Dermis blood vessel endothelial cell (primary cell): ENCODE results near the gene ARL3. TPM values are rescaled to one million over a fixed set of nuclear protein-coding genes. Genes with fewer than 3 reads are reported as not detected.

Experiments used
- DNase-seq: peaks from one replicate; pipeline ENCODE4 v3.0.0; 2010
- total RNA-seq: library from RNA; depleted of rRNA; stranded (reverse); fragments of >200 nt; gene quantifications from 2 replicates; pipeline ENCODE4 v1.2.3, GENCODE V29; 2014

The ARL3 gene
- total RNA-seq, 1 donor from 2014 or later = 4.6 TPM

DNA sequence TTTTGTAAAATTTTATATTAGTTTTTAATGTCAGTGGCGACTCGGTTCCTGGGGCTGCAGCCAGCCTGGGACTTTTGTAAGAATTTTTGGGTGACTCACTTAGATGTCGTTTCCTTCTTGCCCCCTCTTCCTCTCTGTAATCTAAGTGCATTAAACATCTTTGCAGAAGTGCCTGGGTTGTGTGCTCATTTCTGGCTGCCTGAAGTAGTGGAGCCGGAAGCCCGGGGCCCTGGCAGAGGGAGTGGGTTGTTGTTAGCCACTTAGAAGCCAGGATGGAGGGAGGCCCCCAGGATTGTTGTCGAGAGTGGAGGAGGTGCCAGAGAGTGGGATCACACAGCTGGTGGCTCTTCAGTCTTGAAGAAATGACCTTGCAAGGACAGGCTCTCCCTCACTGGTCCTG is 80.9 kb downstream of the ARL3 start:
- DNase-seq = peak; percentile 92

DNA sequence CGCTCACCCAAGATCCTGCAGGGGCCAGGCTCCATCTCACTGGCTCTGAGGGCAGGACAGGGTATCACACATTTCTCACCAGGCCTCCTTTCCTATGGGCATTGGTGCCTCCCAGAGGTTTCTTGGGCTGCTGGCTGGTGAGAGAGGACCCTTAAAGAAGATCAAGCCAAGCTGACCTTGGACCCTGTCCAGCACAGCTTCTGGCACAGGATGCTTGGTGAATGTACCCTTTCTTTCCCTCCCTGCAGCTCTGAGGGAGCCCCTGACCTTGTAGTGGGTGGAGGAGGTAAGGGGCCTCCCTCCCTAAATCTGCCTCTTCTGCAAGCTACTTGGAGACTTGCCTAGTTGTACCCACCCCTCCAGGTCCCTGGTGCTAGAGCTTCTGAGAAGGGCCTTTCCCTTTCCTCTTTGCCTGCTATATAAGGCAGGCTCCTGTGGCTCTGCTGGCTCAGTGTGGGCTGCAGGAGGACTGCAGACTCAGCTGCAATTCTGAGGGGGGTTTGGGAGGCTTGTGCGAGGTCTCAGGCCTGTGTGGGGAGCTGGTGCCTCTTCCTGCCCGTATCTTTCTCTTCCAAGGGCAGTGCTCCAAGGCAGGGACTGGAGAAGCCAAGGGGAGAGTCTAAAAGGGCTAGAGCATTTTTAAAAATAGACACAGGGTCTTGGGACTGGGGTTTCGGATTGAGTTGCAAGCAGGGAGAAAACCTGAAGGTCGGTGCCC is 81.6 kb downstream of the ARL3 start:
- DNase-seq = peak; percentile 44

DNA sequence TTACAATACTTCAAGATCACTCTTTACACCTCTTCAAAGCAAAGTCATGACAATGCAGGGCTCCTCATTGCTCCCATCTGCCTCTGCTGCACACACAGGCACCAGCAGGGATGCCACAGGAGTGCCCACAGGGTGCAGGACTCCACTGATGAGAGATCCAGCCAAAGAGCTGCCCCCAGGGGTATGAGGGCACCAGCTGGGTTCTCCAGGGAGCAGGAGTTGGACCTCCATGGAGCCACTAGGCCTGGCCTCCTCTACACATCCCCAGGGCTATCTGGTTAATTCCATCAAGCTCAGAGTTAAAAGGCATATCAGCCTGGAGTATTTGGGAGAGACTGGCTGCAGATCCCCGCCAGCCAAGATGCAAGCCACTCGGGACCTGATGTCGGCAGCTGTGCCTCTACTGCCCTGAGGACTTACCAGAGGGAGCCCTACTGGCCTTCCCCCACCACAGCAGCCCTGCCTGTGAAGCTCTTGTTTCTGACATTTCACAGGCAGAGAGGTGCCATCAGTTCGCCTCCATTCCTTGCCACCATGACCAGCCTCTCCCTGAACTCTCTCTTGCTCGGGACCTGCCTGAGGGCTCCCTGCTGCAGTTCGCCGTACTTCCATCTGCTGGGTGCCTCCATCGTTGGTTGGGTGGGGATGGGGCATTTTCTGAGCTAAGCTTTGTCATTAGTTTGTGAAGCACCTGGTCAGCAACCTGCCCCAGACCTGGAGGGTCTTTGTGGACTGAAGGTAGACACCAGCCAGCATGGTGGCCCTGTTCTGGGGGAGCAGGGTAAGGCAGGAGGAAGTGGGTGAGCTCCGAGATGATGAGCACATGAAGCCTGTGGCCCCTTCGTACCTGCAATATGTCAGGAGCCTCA is 82.4 kb downstream of the ARL3 start:
- DNase-seq = no peak

DNA sequence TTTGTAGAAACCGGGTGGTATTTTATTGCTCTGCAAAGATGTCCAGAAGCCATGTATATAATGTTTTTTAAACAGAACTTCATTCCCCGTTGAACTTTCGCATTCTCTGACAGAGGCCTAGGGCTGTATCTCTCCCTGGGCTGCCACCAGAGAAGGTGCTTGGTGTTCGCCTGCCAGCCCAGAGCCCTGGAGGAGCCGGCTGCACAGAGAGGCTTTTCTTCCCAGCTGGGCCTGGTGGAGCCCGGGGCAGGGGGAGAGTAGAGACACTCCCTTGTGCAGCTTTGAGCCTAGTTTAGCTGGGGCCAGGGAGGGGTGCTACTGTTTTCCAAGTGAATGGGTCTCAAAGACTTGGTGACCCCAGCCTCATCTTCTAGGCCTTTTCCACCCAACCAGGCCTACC is 83.5 kb downstream of the ARL3 start:
- DNase-seq = no peak

DNA sequence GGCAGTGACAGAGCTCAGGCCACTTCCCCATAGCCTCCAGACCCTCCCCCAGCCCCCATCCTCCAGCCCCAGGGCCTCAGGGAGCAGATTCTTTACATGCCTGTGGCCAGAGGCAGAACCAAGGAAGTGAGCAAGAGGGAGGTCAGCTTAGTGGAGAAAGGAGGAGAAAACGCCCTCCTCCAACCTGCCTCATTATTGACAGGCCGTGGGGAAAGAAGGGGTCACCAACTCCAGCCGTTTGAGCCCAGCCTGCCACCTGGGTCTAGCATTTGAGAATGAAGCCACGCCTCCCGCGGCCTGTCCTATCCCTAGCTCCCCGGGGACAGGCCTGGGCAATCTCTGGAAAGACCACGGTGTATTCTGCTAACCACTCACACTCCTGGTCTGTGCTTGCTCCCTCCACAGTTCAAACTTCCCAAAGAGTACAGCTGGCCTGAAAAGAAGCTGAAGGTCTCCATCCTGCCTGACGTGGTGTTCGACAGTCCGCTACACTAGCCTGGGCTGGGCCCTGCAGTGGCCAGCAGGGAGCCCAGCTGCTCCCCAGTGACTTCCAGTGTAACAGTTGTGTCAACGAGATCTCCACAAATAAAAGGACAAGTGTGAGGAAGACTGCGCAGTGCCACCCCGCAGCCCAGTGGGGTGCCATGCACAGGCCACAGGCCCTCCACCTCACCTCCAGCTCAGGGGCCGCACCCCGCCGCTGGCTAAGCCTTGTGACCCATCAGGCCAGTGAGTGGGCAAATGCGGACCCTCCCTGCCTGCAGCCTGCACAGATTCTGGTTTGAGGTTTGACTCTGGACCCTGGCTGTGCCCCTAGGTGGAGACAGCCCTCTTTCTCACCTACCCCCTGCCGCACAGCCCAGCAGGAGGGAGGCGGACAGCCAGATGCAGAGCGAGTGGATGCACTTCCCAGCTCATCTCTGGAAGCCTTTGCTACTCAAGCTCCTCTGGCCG is 84.3 kb downstream of the ARL3 start:
- peak; percentile 37 for DNase-seq

DNA sequence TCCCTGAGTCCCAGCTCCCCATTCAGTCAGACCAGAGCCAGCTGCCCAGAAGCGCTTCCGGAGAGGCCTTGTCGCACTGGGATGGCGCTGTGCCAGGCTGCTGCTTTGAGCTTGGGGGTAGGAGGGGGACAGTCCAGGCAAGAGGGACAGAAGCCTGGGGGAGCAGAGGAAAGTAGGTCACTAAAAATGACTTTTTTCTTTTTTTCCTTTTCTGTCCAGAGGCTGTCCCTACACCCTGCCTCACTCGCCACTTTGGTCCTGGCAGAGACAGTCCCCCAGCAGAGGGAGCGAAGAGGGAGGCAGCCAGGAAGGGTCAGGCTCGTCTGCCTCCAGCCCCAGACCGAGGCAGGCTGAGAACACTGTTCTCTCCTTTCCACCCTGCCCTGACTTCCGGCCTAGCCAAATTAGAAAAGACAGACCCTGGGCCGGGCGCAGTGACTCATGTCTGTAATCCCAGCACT is 85.7 kb downstream of the ARL3 start:
- peak; percentile 50 for DNase-seq

DNA sequence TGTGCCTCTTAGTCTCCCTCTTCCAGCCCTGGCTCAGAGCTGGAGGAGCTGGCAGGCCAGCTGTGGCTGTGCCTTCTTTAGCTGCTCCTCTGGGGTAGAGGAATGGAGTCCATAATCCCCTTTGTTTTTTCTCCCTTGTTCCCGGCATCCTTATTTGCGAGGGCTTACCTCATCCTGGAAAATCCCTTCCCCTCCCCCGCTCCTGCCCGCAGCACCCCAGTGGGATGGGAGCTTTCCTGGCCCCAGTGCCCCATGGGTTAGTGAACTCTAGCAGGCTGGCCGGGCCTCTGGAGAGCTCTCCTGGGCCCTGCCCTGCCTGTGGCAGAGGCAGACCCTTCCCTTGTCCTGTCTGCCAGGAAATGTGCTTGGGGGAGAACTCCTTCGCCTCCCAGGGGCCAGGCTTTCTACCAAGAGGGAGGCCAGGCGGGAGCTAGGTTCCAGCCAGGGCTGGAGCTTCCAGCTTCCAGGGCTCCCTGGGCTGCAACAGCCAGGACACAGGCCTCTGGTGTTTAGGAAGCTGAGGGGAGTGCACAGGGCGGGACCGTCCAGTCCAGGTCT is 86.4 kb downstream of the ARL3 start:
- peak; percentile 70 for DNase-seq

DNA sequence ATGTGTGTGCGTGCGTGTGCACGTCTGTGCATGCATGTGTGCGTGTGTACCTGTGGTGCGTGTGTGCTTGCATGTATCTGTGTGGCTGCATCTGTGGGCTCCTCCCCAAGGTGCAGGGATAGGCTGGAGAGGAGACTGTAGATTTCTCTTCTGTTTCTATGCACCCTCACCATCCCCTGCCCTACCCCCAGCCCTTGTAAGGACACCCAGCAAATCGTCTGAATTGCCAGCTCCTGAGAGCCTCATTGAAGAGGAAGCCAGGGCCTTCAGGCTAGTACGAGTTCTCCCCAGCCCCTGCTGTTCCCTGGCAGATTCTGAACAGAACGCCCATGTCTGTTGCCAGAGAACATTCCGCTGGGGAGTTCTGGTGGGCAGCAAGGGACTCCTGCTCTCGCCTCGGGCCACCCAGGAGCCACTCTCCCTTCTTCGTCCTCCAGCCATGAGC is 86.9 kb downstream of the ARL3 start:
- no peak for DNase-seq

DNA sequence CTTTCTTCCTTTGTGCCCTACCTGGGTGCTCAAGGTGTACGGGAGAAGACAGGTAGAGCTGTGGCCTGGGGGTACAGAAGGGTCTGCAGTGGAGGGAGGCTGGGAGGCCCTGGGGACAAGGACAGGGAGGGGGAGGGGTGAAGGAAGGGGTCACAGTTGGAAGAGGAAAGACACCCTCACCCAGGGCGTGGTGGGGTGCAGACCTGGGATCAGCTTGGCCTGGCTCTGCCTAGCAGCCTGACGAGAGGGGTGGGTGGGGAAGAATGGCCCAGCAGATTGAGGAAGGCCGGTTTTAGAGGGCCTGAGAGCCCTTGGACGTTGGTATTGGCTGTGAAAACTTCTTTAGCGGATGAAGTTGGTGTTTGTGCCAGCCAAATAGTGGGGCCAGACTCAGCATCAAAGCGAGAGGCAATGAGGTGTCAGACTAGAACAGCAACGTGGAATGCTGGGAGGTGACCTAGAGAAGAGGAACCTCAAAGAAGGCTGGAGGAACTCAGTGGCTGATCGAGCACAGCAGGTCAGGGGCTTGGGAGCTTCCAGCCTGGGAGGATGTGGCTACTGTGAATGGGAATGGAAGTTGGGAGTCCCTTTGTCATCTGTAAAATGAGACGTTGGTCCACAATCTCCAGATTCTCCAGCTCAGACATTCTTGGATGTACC is 88.0 kb downstream of the ARL3 start:
- DNase-seq = no peak

DNA sequence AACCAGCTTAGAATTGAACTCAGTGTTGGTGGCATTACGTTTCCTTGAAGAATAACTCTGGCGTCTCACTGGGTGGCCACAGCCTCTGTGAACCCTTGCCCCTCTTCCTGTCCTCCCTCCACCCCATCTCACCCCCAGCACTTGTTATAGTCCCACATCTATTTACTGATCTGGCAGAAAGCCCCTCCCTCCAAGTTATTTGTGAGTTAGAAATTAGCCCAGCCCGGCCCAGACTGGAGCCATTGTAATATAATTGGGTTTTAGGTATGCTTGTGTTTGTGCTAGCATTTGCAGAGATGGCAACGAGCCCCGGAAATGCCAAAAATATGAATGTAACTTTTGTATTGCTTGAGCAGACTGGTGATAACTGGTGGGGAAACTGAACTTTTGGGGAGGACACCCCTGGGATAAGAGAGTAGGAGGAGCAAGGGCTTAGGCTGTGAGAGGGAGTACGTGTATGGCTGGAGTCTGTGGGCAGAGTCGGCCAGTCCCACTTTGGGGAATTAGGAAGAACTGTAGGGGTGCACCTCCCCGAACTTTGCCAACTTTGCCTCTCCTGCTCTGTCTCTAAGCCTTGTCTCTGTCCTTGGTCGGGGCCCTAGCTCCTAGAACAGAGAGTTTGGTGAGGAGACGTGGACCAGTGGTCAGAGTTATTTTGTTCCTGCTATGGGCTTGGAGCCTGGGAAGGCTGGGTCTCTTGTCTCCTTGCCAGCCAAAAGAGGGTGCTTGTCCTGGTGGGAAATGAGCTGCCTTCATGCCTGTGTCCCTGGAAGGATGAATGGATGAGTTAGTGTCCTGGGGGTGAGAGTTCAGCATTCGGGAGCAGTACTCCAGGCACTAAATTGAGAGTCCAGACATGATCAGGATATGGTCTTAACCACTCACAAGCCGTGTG is 89.2 kb downstream of the ARL3 start:
- DNase-seq = no peak

DNA sequence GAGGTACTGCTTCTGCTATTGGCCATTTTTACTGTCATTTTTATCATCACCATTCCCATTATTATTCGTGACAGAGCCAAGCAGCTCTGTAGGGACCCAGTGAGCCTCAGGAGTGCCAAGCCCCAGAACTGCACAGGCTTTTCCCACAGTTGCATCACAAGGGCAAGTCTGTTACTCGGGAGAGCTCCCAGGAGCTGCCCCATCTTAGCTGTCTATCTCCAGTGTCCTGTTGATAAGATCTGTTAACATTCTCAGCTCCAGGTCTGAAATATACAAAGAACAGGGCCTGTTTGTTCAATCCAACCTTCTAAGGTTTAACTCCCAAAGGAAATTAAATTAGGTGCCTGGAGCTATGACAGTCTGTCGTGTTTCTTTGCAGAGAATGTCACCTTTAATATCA is 90.1 kb downstream of the ARL3 start:
- no peak for DNase-seq

Other genes with a start within 250 kb of the ARL3 start
- gene ACTR1A, start 211.7 kb downstream of the ARL3 start, total RNA-seq = 154 and 244 TPM in 2 replicates
- 3.1 and 9.7 TPM in 2 replicates for gene SUFU, start 210.4 kb downstream of the ARL3 start, total RNA-seq
- gene TRIM8, start 69.9 kb downstream of the ARL3 start, total RNA-seq = 65.7 and 124 TPM in 2 replicates
- 7.1 and 13.7 TPM in 2 replicates for gene SFXN2, start 239 bp upstream of the ARL3 start, total RNA-seq
- 73.9 and 103 TPM in 2 replicates for gene WBP1L, start 29.6 kb upstream of the ARL3 start, total RNA-seq
- gene CYP17A1, start 123.0 kb upstream of the ARL3 start, total RNA-seq = not detected in 2 replicates
- gene BORCS7, start 139.9 kb upstream of the ARL3 start, total RNA-seq = 39.0 and 42.9 TPM in 2 replicates
- gene AS3MT, start 155.1 kb upstream of the ARL3 start, total RNA-seq = 1.2 and 2.0 TPM in 2 replicates
- 6.3 and 6.9 TPM in 2 replicates for gene CNNM2, start 203.9 kb upstream of the ARL3 start, total RNA-seq